SK-N-MC (cell line): Measurements from ENCODE around the gene TNNT3.

Experiments used
- FOXP2 ChIP-seq: optimal IDR thresholded peaks from 2 replicates; pipeline ENCODE3; 2011; ENCODE audit warnings: mild to moderate bottlenecking, moderate library complexity; ENCODE audit not compliant: insufficient read depth; ENCODE audit errors: extremely low read length, control extremely low read depth
- POLR2AphosphoS5 ChIP-seq: IDR thresholded peaks from 2 replicates; pipeline ENCODE4 v1.6.1; 2012; ENCODE audit warnings: mild to moderate bottlenecking, low read depth, low read length, borderline replicate concordance

- TF ChIP-seq POLR2AphosphoS5 = no peak
- TF ChIP-seq FOXP2 = no peak
These were observed 38.9 kb downstream of the TNNT3 start for GRCh38 chr11:1958367-1958766.
